ENCODE data around the gene KIF5C.

DNA sequence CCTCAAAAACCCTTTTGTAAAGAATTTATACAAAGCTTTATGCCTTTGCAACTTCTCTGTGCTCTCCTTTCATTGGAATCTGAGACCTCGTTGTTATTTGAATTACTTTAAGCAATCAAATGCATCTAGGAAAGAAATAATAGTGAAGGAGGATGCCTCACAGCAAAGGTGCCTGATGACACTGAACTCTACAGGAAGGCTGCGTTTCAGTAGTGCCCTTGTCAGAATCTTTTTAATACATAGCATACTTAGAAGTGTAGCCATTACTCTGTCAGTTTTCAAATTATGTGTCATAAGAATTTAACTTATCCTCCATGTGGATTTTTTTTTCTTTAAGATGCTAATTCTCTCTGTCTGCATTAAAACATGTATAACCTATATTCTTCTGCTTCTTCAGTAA is 153.9 kb downstream of the KIF5C start:
- TF ChIP-seq, protein P1, sequence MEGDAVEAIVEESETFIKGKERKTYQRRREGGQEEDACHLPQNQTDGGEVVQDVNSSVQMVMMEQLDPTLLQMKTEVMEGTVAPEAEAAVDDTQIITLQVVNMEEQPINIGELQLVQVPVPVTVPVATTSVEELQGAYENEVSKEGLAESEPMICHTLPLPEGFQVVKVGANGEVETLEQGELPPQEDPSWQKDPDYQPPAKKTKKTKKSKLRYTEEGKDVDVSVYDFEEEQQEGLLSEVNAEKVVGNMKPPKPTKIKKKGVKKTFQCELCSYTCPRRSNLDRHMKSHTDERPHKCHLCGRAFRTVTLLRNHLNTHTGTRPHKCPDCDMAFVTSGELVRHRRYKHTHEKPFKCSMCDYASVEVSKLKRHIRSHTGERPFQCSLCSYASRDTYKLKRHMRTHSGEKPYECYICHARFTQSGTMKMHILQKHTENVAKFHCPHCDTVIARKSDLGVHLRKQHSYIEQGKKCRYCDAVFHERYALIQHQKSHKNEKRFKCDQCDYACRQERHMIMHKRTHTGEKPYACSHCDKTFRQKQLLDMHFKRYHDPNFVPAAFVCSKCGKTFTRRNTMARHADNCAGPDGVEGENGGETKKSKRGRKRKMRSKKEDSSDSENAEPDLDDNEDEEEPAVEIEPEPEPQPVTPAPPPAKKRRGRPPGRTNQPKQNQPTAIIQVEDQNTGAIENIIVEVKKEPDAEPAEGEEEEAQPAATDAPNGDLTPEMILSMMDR (IDR thresholded peaks at IDR 0.05; ENCODE audit: insufficient read depth, low read length): no peak
- no peak for TF ChIP-seq GABPA (IDR thresholded peaks at IDR 0.05; ENCODE audit: low read depth)
- TF ChIP-seq, protein P2, sequence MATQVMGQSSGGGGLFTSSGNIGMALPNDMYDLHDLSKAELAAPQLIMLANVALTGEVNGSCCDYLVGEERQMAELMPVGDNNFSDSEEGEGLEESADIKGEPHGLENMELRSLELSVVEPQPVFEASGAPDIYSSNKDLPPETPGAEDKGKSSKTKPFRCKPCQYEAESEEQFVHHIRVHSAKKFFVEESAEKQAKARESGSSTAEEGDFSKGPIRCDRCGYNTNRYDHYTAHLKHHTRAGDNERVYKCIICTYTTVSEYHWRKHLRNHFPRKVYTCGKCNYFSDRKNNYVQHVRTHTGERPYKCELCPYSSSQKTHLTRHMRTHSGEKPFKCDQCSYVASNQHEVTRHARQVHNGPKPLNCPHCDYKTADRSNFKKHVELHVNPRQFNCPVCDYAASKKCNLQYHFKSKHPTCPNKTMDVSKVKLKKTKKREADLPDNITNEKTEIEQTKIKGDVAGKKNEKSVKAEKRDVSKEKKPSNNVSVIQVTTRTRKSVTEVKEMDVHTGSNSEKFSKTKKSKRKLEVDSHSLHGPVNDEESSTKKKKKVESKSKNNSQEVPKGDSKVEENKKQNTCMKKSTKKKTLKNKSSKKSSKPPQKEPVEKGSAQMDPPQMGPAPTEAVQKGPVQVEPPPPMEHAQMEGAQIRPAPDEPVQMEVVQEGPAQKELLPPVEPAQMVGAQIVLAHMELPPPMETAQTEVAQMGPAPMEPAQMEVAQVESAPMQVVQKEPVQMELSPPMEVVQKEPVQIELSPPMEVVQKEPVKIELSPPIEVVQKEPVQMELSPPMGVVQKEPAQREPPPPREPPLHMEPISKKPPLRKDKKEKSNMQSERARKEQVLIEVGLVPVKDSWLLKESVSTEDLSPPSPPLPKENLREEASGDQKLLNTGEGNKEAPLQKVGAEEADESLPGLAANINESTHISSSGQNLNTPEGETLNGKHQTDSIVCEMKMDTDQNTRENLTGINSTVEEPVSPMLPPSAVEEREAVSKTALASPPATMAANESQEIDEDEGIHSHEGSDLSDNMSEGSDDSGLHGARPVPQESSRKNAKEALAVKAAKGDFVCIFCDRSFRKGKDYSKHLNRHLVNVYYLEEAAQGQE (IDR thresholded peaks at IDR 0.05; ENCODE audit: insufficient replicate concordance, low read depth): no peak
- TF ChIP-seq POLR2AphosphoS5 (IDR thresholded peaks at IDR 0.05; ENCODE audit: low read depth): no peak
- TF ChIP-seq SPI1 (IDR thresholded peaks at IDR 0.05; ENCODE audit: borderline replicate concordance, low read depth): no peak
